Measurements from ENCODE around the gene CCDC85A.

CCDC85A gene

DNA sequence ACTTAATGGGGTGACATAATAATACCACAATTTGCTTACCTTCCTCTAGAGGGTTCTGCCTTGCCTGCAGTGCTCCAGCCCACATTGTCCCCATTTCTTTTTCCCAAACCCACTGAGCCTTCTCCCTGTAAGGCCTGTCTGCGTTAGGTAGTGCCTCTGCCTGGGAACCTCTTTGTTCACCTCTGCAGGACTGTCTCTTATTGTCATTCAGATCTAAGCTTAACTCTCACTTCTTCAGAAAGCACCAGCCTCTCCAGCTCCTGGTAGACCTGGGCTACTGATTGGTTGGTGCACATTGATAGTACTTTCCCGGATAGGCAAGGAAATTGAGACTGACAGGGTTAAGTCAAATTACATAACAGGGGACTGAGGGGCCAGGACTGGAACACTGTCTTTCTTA, 49.1 kb downstream of the CCDC85A start:
- H3K4me3 ChIP-seq (ENCODE audit: low read depth, low read length), result no peak overlapping the region
- TF ChIP-seq, protein P1, sequence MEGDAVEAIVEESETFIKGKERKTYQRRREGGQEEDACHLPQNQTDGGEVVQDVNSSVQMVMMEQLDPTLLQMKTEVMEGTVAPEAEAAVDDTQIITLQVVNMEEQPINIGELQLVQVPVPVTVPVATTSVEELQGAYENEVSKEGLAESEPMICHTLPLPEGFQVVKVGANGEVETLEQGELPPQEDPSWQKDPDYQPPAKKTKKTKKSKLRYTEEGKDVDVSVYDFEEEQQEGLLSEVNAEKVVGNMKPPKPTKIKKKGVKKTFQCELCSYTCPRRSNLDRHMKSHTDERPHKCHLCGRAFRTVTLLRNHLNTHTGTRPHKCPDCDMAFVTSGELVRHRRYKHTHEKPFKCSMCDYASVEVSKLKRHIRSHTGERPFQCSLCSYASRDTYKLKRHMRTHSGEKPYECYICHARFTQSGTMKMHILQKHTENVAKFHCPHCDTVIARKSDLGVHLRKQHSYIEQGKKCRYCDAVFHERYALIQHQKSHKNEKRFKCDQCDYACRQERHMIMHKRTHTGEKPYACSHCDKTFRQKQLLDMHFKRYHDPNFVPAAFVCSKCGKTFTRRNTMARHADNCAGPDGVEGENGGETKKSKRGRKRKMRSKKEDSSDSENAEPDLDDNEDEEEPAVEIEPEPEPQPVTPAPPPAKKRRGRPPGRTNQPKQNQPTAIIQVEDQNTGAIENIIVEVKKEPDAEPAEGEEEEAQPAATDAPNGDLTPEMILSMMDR (IDR thresholded peaks at IDR 0.05; ENCODE audit: borderline replicate concordance, insufficient read depth, low read depth, low read length), result no peak

DNA sequence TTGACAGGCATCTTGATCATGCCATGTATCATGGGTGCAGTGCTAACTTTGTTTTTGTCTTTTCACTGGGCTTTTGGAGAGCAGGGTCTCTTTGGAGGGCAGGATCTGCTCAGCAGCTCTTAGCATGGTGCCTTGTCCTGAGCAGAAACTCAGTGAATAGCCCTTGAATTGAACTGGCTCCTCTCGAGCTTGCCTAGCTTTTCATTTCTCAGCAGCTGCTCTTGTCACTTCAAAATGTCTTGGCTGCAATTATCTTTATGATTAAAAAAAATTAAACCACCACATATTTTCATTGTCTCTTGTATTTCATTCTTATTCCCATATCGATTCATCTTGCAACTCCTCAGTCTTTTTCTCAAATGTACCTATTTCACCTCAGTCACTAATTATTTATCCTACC, 50.5 kb downstream of the CCDC85A start:
- TF ChIP-seq, protein P1 (IDR thresholded peaks at IDR 0.05; ENCODE audit: borderline replicate concordance, insufficient read depth, low read depth, low read length), result no peak
- H3K4me3 ChIP-seq (ENCODE audit: low read depth, low read length), result no peak overlapping the region

GRCh38 chr2:56239030-56239429, 55.2 kb downstream of the CCDC85A start:
- H3K4me3 ChIP-seq (ENCODE audit: low read depth, low read length), result no peak overlapping the region
- TF ChIP-seq, protein P1 (IDR thresholded peaks at IDR 0.05; ENCODE audit: borderline replicate concordance, insufficient read depth, low read depth, low read length), result no peak

GRCh38 chr2:56239437-56239836, 55.6 kb downstream of the CCDC85A start:
- TF ChIP-seq, protein P1 (IDR thresholded peaks at IDR 0.05; ENCODE audit: borderline replicate concordance, insufficient read depth, low read depth, low read length), result no peak
- no peak overlapping the region for H3K4me3 ChIP-seq (ENCODE audit: low read depth, low read length)

DNA sequence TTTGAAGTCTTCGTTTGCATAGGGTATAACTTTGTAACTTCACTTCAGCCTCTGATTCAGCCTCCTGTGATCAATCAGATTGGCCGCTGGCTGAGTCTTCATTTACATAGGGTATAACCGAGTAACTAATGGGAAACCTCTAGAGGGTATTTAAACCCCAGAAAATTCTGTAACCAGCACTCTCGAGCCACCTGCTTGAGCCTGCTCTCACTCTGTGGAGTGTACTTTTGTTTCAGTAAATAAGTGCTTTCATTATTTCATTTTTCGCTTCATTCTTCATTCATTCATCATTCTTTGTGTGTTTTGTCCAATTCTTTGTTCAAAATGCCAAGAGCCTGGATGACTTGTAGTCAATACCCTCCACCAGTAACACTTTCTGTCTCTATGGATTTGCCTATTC, 56.4 kb downstream of the CCDC85A start:
- TF ChIP-seq, protein P1 (IDR thresholded peaks at IDR 0.05; ENCODE audit: borderline replicate concordance, insufficient read depth, low read depth, low read length), result no peak
- H3K4me3 ChIP-seq (ENCODE audit: low read depth, low read length), result no peak overlapping the region

GRCh38 chr2:56244506-56244905, 60.7 kb downstream of the CCDC85A start:
- TF ChIP-seq, protein P1 (IDR thresholded peaks at IDR 0.05; ENCODE audit: borderline replicate concordance, insufficient read depth, low read depth, low read length), result no peak
- H3K4me3 ChIP-seq (ENCODE audit: low read depth, low read length), result no peak overlapping the region

DNA sequence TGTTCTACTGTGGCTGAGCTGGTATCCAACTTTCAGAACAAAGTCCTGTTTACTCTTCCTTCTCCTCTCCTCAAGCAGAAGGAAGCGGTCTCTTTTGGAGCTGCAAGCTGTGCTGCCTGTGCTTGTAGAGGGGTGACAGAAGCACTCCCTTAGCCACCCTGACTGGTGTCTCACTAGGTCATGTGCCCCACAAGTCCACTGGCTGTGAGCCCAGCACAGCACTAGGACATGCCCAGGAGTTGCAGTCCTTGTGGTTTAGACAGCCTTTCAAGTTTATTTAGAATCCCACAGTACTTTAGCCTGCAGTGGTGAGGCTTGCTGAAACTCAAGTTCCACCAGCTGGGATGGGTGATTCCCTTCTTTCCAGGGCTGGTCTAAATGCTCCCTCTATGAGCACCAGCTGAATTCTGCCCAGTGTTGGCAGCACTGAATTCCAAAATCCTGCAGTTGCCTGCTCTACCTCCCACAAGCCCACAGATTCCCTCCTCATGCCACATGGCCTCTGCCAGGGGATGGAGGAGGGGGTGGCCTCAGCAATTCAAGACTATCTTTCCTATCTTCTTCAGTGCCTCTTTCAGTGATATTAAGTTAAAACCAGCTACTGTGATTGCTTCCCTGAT, 61.2 kb downstream of the CCDC85A start:
- TF ChIP-seq, protein P1 (IDR thresholded peaks at IDR 0.05; ENCODE audit: borderline replicate concordance, insufficient read depth, low read depth, low read length), result no peak
- no peak overlapping the region for H3K4me3 ChIP-seq (ENCODE audit: low read depth, low read length)

Data from GM12875 (cell line).